ENCODE results near the gene HDAC7.

- TF ChIP-seq, protein P1, sequence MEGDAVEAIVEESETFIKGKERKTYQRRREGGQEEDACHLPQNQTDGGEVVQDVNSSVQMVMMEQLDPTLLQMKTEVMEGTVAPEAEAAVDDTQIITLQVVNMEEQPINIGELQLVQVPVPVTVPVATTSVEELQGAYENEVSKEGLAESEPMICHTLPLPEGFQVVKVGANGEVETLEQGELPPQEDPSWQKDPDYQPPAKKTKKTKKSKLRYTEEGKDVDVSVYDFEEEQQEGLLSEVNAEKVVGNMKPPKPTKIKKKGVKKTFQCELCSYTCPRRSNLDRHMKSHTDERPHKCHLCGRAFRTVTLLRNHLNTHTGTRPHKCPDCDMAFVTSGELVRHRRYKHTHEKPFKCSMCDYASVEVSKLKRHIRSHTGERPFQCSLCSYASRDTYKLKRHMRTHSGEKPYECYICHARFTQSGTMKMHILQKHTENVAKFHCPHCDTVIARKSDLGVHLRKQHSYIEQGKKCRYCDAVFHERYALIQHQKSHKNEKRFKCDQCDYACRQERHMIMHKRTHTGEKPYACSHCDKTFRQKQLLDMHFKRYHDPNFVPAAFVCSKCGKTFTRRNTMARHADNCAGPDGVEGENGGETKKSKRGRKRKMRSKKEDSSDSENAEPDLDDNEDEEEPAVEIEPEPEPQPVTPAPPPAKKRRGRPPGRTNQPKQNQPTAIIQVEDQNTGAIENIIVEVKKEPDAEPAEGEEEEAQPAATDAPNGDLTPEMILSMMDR (IDR thresholded peaks at IDR 0.05), result no peak
- no peak for TF ChIP-seq POLR2AphosphoS5 (IDR thresholded peaks at IDR 0.05)
- TF ChIP-seq POLR2A (IDR thresholded peaks at IDR 0.05), result no peak
- no peak for TF ChIP-seq EP300 (IDR thresholded peaks at IDR 0.05)
These were observed 69.4 kb downstream of the HDAC7 start for GRCh38 chr12:47750229-47750798.
